Neural progenitor cell (in vitro differentiated cells): Measurements from ENCODE around the gene GLP1R. TPM values are rescaled to one million over a fixed set of nuclear protein-coding genes. Genes with fewer than 3 reads are reported as not detected.

Experiments
- DNase-seq: peaks from one replicate; pipeline ENCODE4 v3.0.0-alpha.2; 2016; ENCODE audit warnings: low spot score
- H2AFZ ChIP-seq: fragments of 200-600 bp; sonication (generic); replicated peaks from 2 replicates; pipeline ENCODE4 v1.6.1; 2016; ENCODE audit warnings: antibody characterized with exemption
- H3F3A ChIP-seq: fragments of 200-600 bp; sonication (generic); 2 replicates; pipeline ENCODE4 v1.6.1; 2016; ENCODE audit warnings: antibody characterized with exemption, low read depth
- H3K27ac ChIP-seq: fragments of 200-600 bp; sonication (generic); 2 replicates; pipeline ENCODE4 v1.5.1; 2016; ENCODE audit warnings: mild to moderate bottlenecking
- H3K27me3 ChIP-seq: fragments of 200-600 bp; sonication (generic); 2 replicates; pipeline ENCODE4 v1.6.1; 2016; ENCODE audit warnings: mild to moderate bottlenecking, moderate library complexity
- H3K36me3 ChIP-seq: fragments of 200-600 bp; sonication (generic); 2 replicates; pipeline ENCODE4 v1.5.1; 2016
- H3K4me1 ChIP-seq: fragments of 200-600 bp; sonication (generic); 2 replicates; pipeline ENCODE4 v1.6.1; 2016; ENCODE audit warnings: mixed run types
- H3K4me2 ChIP-seq: fragments of 200-600 bp; sonication (generic); 2 replicates; pipeline ENCODE4 v1.6.1; 2016
- H3K4me3 ChIP-seq: fragments of 200-600 bp; sonication (generic); 2 replicates; pipeline ENCODE4 v1.5.1; 2016
- H3K79me2 ChIP-seq: fragments of 200-600 bp; sonication (generic); 2 replicates; pipeline ENCODE4 v1.6.1; 2016; ENCODE audit warnings: low read depth
- H3K9ac ChIP-seq: fragments of 200-600 bp; sonication (generic); 2 replicates; pipeline ENCODE4 v1.6.1; 2016
- H3K9me3 ChIP-seq: fragments of 200-600 bp; sonication (generic); 2 replicates; pipeline ENCODE4 v1.5.1; 2016; ENCODE audit warnings: low read depth
- H4K20me1 ChIP-seq: fragments of 200-600 bp; sonication (generic); 2 replicates; pipeline ENCODE4 v1.6.1; 2016; ENCODE audit warnings: low read depth
- H3K27ac Mint-ChIP-seq: 3 replicates; pipeline ENCODE4 v1.8.0; 2021; ENCODE audit warnings: mixed read lengths
- H3K27me3 Mint-ChIP-seq: 2 replicates; pipeline ENCODE4 v1.8.0; 2022; ENCODE audit warnings: low read depth, mild to moderate bottlenecking, inconsistent platforms, moderate library complexity, mixed read lengths; ENCODE audit not compliant: insufficient read depth
- H3K36me3 Mint-ChIP-seq: 3 replicates; pipeline ENCODE4 v1.8.0; 2021; ENCODE audit warnings: mixed read lengths
- H3K4me1 Mint-ChIP-seq: 3 replicates; pipeline ENCODE4 v1.8.0; 2021; ENCODE audit warnings: mixed read lengths
- H3K4me3 Mint-ChIP-seq: 3 replicates; pipeline ENCODE4 v1.8.0; 2021; ENCODE audit warnings: mild to moderate bottlenecking, moderate library complexity, mixed read lengths
- H3K9me3 Mint-ChIP-seq: 3 replicates; pipeline ENCODE4 v1.8.0; 2020; ENCODE audit warnings: mixed read lengths
- EZH2 ChIP-seq: fragments of 200-600 bp; sonication (generic); IDR thresholded peaks from 2 replicates; pipeline ENCODE4 v1.6.1; 2017; ENCODE audit warnings: antibody characterized with exemption, mild to moderate bottlenecking, moderate library complexity
- EZH2phosphoT487 ChIP-seq: fragments of 200-600 bp; sonication (generic); IDR thresholded peaks from 2 replicates; pipeline ENCODE4 v1.6.1; 2017; ENCODE audit warnings: antibody characterized with exemption
- total RNA-seq: library from RNA; depleted of rRNA; stranded (reverse); fragments of >200 nt; gene quantifications from 2 replicates; pipeline ENCODE4 v1.2.3, GENCODE V29; 2015; ENCODE audit warnings: low replicate concordance
- TF ChIP-seq, protein P1 (sequence below): fragments of 200-600 bp; sonication (generic); IDR thresholded peaks from 2 replicates; pipeline ENCODE4 v1.5.1; 2017; ENCODE audit warnings: antibody characterized with exemption, mild to moderate bottlenecking

The GLP1R gene
- total RNA-seq, 1 donor from 2014 or later: 0.82 TPM

GRCh38 chr6:39026175-39026574 lies 22.4 kb upstream of the GLP1R start:
- Histone ChIP-seq H4K20me1 (no peaks in the 10 kb centered on the region), H3K27me3 (no peaks in the 10 kb centered on the region), H3F3A (no peaks in the 10 kb centered on the region), H2AFZ (peak overlapping the region; percentile 42), H3K4me2 (no peak overlapping the region), H3K9me3 (no peaks in the 10 kb centered on the region), H3K4me3 (no peak overlapping the region), H3K4me1 (no peaks in the 10 kb centered on the region), H3K36me3 (no peaks in the 10 kb centered on the region), H3K27ac (no peak overlapping the region), H3K9ac (no peak overlapping the region), H3K79me2 (no peaks in the 10 kb centered on the region)
- Mint-ChIP-seq H3K9me3 (no peaks in the 10 kb centered on the region), H3K27ac (no peak overlapping the region), H3K27me3 (peaks cover 5% of the 10 kb centered on the region), H3K4me1 (no peaks in the 10 kb centered on the region), H3K36me3 (no peaks in the 10 kb centered on the region), H3K4me3 (no peak overlapping the region)
- TF ChIP-seq EZH2phosphoT487 (no peak), EZH2 (no peak)
- TF ChIP-seq, protein P1, sequence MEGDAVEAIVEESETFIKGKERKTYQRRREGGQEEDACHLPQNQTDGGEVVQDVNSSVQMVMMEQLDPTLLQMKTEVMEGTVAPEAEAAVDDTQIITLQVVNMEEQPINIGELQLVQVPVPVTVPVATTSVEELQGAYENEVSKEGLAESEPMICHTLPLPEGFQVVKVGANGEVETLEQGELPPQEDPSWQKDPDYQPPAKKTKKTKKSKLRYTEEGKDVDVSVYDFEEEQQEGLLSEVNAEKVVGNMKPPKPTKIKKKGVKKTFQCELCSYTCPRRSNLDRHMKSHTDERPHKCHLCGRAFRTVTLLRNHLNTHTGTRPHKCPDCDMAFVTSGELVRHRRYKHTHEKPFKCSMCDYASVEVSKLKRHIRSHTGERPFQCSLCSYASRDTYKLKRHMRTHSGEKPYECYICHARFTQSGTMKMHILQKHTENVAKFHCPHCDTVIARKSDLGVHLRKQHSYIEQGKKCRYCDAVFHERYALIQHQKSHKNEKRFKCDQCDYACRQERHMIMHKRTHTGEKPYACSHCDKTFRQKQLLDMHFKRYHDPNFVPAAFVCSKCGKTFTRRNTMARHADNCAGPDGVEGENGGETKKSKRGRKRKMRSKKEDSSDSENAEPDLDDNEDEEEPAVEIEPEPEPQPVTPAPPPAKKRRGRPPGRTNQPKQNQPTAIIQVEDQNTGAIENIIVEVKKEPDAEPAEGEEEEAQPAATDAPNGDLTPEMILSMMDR: no peak
- no peak for DNase-seq

DNA sequence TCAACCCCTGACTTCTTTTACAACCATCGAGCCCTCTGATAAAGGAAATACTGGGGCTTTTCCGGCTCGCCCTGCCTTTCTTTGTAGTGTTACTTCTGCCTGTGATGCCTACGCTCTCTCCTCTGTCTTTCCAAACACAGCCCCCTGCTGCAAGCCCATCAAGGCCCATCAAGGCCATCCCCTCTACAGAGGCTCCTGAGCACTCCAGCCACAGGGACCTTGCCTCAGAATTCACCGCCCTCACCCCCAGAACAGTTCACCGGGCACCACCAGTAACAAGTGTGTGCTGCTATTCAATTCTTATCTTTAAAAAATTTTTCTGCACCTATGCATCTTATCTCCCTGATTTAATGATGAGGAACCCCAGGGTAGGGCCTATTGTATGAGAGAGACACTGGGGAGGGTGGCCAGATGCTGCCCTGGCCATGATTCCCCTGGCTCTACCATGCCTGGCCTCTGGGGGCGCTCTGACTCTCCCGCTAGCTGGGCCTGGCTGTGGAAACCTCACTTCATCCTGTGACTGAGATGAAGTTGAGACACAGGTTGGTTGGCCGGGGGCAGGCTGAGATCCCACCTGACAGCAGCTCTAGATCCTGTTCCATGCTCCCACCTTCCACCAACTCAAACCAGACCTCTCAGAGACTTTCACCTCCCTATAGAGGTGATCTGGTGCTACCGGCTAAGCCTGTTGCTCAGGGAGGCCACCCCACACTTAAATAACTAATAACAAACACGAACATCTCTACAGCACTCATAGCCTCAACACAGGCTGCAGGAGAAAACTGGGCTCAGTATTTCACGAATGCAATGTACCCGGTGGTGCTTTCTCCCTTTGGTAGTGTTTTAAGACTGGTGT lies 19.2 kb upstream of the GLP1R start:
- H3K27me3 Mint-ChIP-seq: peaks cover 5% of the 10 kb centered on the region
- no peaks in the 10 kb centered on the region for H3K4me1 Mint-ChIP-seq
- H3K27ac Mint-ChIP-seq: no peak overlapping the region
- H3K9ac ChIP-seq: no peak overlapping the region
- no peak overlapping the region for H3K27ac ChIP-seq
- peak; percentile 61 for DNase-seq
- H2AFZ ChIP-seq: no peak overlapping the region
- H3K36me3 Mint-ChIP-seq: no peaks in the 10 kb centered on the region
- TF ChIP-seq EZH2phosphoT487: no peak
- TF ChIP-seq, protein P1: peak; percentile 87
- peak overlapping the region; percentile 27 for H3K4me3 Mint-ChIP-seq
- H3K9me3 Mint-ChIP-seq: no peaks in the 10 kb centered on the region
- H4K20me1 ChIP-seq: no peaks in the 10 kb centered on the region
- H3K4me1 ChIP-seq: no peaks in the 10 kb centered on the region
- H3K4me2 ChIP-seq: no peak overlapping the region
- H3K36me3 ChIP-seq: no peaks in the 10 kb centered on the region
- H3F3A ChIP-seq: no peaks in the 10 kb centered on the region
- H3K79me2 ChIP-seq: no peaks in the 10 kb centered on the region
- H3K9me3 ChIP-seq: no peaks in the 10 kb centered on the region
- no peak overlapping the region for H3K4me3 ChIP-seq
- H3K27me3 ChIP-seq: peaks cover 20% of the 10 kb centered on the region

GRCh38 chr6:39035681-39036080 lies 12.9 kb upstream of the GLP1R start:
- Histone ChIP-seq H3K9ac (no peak overlapping the region), H3K4me3 (no peak overlapping the region), H4K20me1 (no peaks in the 10 kb centered on the region), H3K9me3 (no peaks in the 10 kb centered on the region), H3K4me2 (no peak overlapping the region), H3F3A (no peaks in the 10 kb centered on the region), H3K27ac (no peak overlapping the region), H3K4me1 (peaks cover 16% of the 10 kb centered on the region), H3K27me3 (peaks cover 31% of the 10 kb centered on the region), H3K36me3 (no peaks in the 10 kb centered on the region), H3K79me2 (no peaks in the 10 kb centered on the region), H2AFZ (no peak overlapping the region)
- Mint-ChIP-seq H3K4me1 (peaks cover 8% of the 10 kb centered on the region), H3K27ac (no peak overlapping the region), H3K9me3 (no peaks in the 10 kb centered on the region), H3K4me3 (no peak overlapping the region), H3K36me3 (no peaks in the 10 kb centered on the region), H3K27me3 (peaks cover 6% of the 10 kb centered on the region)
- no peak for DNase-seq
- TF ChIP-seq EZH2: no peak
- TF ChIP-seq, protein P1: no peak
- no peak for TF ChIP-seq EZH2phosphoT487
